Cerebellar cortex (tissue), 1 donor: ENCODE data around the gene ZDHHC19.
"Not testable (repeated sequence)": the region's sequence is repeated elsewhere in the genome, so short reads cannot be mapped to it uniquely, and the experiment has no call there.

ENCODE experiments used
- DNase-seq: peaks from one replicate; pipeline ENCODE4 v3.0.0-alpha.2; 2015; ENCODE audit warnings: low spot score

Gene ZDHHC19

GRCh38 chr3:196225086-196225485, 13.9 kb upstream of the ZDHHC19 start:
- no peak for DNase-seq

GRCh38 chr3:196222876-196223595, 11.8 kb upstream of the ZDHHC19 start:
- no peak for DNase-seq

- DNase-seq, result no peak
Observed at GRCh38 chr3:196220991-196221390, 9.8 kb upstream of the ZDHHC19 start.

GRCh38 chr3:196220587-196220986, 9.4 kb upstream of the ZDHHC19 start:
- no peak for DNase-seq

GRCh38 chr3:196219970-196220311, 8.7 kb upstream of the ZDHHC19 start:
- no peak for DNase-seq

- DNase-seq, result peak; percentile 86
Observed at GRCh38 chr3:196219194-196219969, 8.2 kb upstream of the ZDHHC19 start.

GRCh38 chr3:196218155-196218712, 7.0 kb upstream of the ZDHHC19 start:
- DNase-seq, result no peak

- DNase-seq, result no peak
Observed at GRCh38 chr3:196217307-196218154, 6.3 kb upstream of the ZDHHC19 start.

- DNase-seq, result no peak
Observed at GRCh38 chr3:196216681-196217211, 5.5 kb upstream of the ZDHHC19 start.

GRCh38 chr3:196216089-196216564, 4.9 kb upstream of the ZDHHC19 start, which contains the start of gene SLC51A:
Gene SLC51A, plus strand, starts transcription at chr3:196216534. Its CDS starts 179 bp downstream, at chr3:196216713.
- no peak for DNase-seq

GRCh38 chr3:196215493-196216020, 4.4 kb upstream of the ZDHHC19 start:
- DNase-seq, result no peak

GRCh38 chr3:196214783-196215441, 3.7 kb upstream of the ZDHHC19 start:
- DNase-seq, result no peak

GRCh38 chr3:196209944-196210672, 1.1 kb downstream of the ZDHHC19 start:
- not testable (repeated sequence) for DNase-seq

- DNase-seq, result no peak
Observed at GRCh38 chr3:196208942-196209695, 2.1 kb downstream of the ZDHHC19 start.

- no peak for DNase-seq
Observed at GRCh38 chr3:196207833-196208607, 3.2 kb downstream of the ZDHHC19 start.

GRCh38 chr3:196207159-196207832, 3.9 kb downstream of the ZDHHC19 start:
- DNase-seq, result no peak

GRCh38 chr3:196205442-196206205, 5.6 kb downstream of the ZDHHC19 start:
- DNase-seq, result not testable (repeated sequence)
